ENCODE results near the gene P2RY6.
"Not testable (repeated sequence)": the region's sequence is repeated elsewhere in the genome, so short reads cannot be mapped to it uniquely, and the experiment has no call there.

P2RY6 gene

GRCh38 chr11:73228268-73229134, 43.6 kb upstream of the P2RY6 start:
- no peak for TF ChIP-seq CTCF (IDR thresholded peaks at IDR 0.05; ENCODE audit: control insufficient read depth, insufficient read depth, low read depth, low read length, missing control alignments)
- DNase-seq (ENCODE audit: low read depth): no peak
- no peak overlapping the region for H3K4me3 ChIP-seq (ENCODE audit: control insufficient read depth, low read depth, low read length)

- DNase-seq (ENCODE audit: low read depth): no peak
- H3K4me3 ChIP-seq (ENCODE audit: control insufficient read depth, low read depth, low read length): no peak overlapping the region
- TF ChIP-seq CTCF (IDR thresholded peaks at IDR 0.05; ENCODE audit: control insufficient read depth, insufficient read depth, low read depth, low read length, missing control alignments): no peak
These were observed 42.7 kb upstream of the P2RY6 start for GRCh38 chr11:73229321-73229895.

GRCh38 chr11:73229896-73230875, 42.0 kb upstream of the P2RY6 start:
- H3K4me3 ChIP-seq (ENCODE audit: control insufficient read depth, low read depth, low read length): no peak overlapping the region
- no peak for TF ChIP-seq CTCF (IDR thresholded peaks at IDR 0.05; ENCODE audit: control insufficient read depth, insufficient read depth, low read depth, low read length, missing control alignments)
- no peak for DNase-seq (ENCODE audit: low read depth)

- H3K4me3 ChIP-seq (ENCODE audit: control insufficient read depth, low read depth, low read length): no peak overlapping the region
- no peak for TF ChIP-seq CTCF (IDR thresholded peaks at IDR 0.05; ENCODE audit: control insufficient read depth, insufficient read depth, low read depth, low read length, missing control alignments)
- DNase-seq (ENCODE audit: low read depth): no peak
These were observed 41.2 kb upstream of the P2RY6 start for GRCh38 chr11:73230931-73231330.

- DNase-seq (ENCODE audit: low read depth); H3K4me3 ChIP-seq (ENCODE audit: control insufficient read depth, low read depth, low read length): not testable (repeated sequence)
These were observed 39.7 kb upstream of the P2RY6 start for GRCh38 chr11:73232487-73232886.

- no peak for TF ChIP-seq CTCF (IDR thresholded peaks at IDR 0.05; ENCODE audit: control insufficient read depth, insufficient read depth, low read depth, low read length, missing control alignments)
- no peak overlapping the region for H3K4me3 ChIP-seq (ENCODE audit: control insufficient read depth, low read depth, low read length)
- no peak for DNase-seq (ENCODE audit: low read depth)
These were observed 38.9 kb upstream of the P2RY6 start for GRCh38 chr11:73233211-73233610.

All from AG09309 (cell line).